ENCODE data around the gene DUS2. TPM values are rescaled to one million over a fixed set of nuclear protein-coding genes. Genes with fewer than 3 reads are reported as not detected.

Gene DUS2
- total RNA-seq, 1 experiment from 2014 or later = 27.9 TPM

DNA sequence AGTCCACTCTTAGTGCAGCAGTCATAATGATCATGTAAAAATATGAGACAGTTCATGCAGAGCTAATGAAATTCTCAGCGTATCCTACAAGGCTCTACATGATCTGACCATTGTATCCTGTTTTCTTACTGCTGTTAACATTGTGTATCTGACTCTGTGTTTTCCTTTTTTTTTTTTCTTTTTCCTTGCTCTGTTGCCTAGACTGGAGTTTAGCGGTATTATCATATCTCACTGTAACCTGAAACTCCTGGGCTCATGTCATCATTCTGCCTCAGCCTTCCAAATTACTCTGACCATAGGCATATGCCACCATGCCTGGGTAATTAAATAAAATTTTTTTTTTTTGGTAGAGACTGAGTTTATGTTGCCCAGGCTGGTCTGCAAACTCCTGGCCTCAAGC, 12.1 kb downstream of the DUS2 start:
- Mint-ChIP-seq H3K27ac (0 out of 2 replicates have a peak overlapping the region, but pooled peaks have one; percentile 39), H3K9me3 (no peaks in the 10 kb centered on the region), H3K4me1 (no peaks in the 10 kb centered on the region), H3K36me3 (peaks cover 8% of the 10 kb centered on the region), H3K27me3 (ENCODE audit: low read depth) (no peaks in the 10 kb centered on the region), H3K4me3 (no peak overlapping the region)
- POLR2A ChIA-PET = no interaction called here
- ATAC-seq (no peak), DNase-seq (ENCODE audit: low spot score) (no peak)
- no peak for TF ChIP-seq GRHL2 (CRISPR knock-in tag; IDR thresholded peaks at IDR 0.05; ENCODE audit: insufficient replicate concordance, severe bottlenecking)
- TF ChIP-seq IRF2 (CRISPR knock-in tag; IDR thresholded peaks at IDR 0.05; ENCODE audit: borderline replicate concordance, low read depth) = no peak
- TF ChIP-seq NR1H2 (CRISPR knock-in tag; IDR thresholded peaks at IDR 0.05) = no peak
- no peak for TF ChIP-seq GABPB1 (CRISPR knock-in tag; IDR thresholded peaks at IDR 0.05)
- CTCF ChIA-PET = no interaction called here

DNA sequence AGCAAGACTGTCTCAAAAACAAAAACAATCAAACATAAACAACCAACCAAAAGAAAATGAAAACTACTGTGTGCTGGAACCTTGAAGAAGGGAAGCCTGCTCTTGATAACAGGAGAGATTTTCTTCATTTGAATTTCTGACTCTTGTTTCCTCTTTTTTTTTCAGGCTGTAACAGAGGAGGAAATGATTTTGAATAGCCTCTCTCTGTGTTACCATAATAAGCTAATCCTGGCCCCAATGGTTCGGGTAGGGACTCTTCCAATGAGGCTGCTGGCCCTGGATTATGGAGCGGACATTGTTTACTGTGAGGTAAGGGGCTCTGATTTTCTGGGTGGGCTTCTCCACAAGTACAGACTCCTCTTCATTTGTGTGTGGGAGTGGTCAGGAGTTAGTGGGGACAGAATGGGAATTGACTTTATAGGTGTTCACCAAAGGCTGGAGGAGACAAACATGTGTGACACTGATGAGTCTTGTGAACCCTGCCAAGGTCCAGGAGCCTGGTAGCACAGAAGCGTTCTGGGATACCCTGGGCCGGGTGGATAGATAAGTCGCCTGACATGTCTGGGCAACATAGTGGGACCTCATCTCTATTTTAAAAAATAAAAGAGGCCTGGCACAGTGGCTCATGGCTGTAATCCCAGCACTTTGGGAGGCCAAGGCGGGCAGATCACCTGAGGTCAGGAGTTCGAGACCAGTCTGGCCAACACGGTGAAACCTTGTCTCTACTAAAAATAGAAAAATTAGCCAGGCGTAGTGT, 14.9 kb downstream of the DUS2 start:
- ATAC-seq (no peak), DNase-seq (ENCODE audit: low spot score) (no peak)
- H3K36me3 Mint-ChIP-seq = peaks cover 8% of the 10 kb centered on the region
- H3K9me3 Mint-ChIP-seq = no peaks in the 10 kb centered on the region
- POLR2A ChIA-PET = interaction anchor here (0.5 kb wide), 1 partner anchor 37 kb away, joined by 3 read pairs; no protein-coding TSS in a partner anchor
- H3K4me1 Mint-ChIP-seq = no peaks in the 10 kb centered on the region
- H3K4me3 Mint-ChIP-seq = no peak overlapping the region
- no peak overlapping the region; the same call in 1 of the 2 replicates for H3K27ac Mint-ChIP-seq
- no peaks in the 10 kb centered on the region for H3K27me3 Mint-ChIP-seq (ENCODE audit: low read depth)
- CTCF ChIA-PET = interaction anchor here (0.7 to 1.5 kb wide), 2 partner anchors 69 to 96 kb away, joined by 3 to 4 read pairs; no protein-coding TSS in a partner anchor
- TF ChIP-seq, protein P1, sequence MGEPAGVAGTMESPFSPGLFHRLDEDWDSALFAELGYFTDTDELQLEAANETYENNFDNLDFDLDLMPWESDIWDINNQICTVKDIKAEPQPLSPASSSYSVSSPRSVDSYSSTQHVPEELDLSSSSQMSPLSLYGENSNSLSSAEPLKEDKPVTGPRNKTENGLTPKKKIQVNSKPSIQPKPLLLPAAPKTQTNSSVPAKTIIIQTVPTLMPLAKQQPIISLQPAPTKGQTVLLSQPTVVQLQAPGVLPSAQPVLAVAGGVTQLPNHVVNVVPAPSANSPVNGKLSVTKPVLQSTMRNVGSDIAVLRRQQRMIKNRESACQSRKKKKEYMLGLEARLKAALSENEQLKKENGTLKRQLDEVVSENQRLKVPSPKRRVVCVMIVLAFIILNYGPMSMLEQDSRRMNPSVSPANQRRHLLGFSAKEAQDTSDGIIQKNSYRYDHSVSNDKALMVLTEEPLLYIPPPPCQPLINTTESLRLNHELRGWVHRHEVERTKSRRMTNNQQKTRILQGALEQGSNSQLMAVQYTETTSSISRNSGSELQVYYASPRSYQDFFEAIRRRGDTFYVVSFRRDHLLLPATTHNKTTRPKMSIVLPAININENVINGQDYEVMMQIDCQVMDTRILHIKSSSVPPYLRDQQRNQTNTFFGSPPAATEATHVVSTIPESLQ (CRISPR knock-in tag; IDR thresholded peaks at IDR 0.05) = no peak
- TF ChIP-seq MXD4 (CRISPR knock-in tag; IDR thresholded peaks at IDR 0.05; ENCODE audit: borderline replicate concordance) (no peak), ZSCAN18 (CRISPR knock-in tag; IDR thresholded peaks at IDR 0.05) (no peak), HMGXB4 (CRISPR knock-in tag; IDR thresholded peaks at IDR 0.05) (no peak), ZNF425 (CRISPR knock-in tag; conservative IDR thresholded peaks at IDR 0.05) (no peak), GTF2I (CRISPR knock-in tag; conservative IDR thresholded peaks at IDR 0.05) (no peak), NFATC4 (CRISPR knock-in tag; IDR thresholded peaks at IDR 0.05) (no peak), ZNF423 (CRISPR knock-in tag; IDR thresholded peaks at IDR 0.05) (no peak), NFE2L1 (CRISPR knock-in tag; IDR thresholded peaks at IDR 0.05) (no peak), ZNF281 (CRISPR knock-in tag; IDR thresholded peaks at IDR 0.05) (no peak), SMAD3 (CRISPR knock-in tag; IDR thresholded peaks at IDR 0.05; ENCODE audit: borderline replicate concordance) (no peak), TP53 (CRISPR knock-in tag; IDR thresholded peaks at IDR 0.05) (no peak), FOXK1 (CRISPR knock-in tag; IDR thresholded peaks at IDR 0.05) (no peak)
- TF ChIP-seq, protein P2, sequence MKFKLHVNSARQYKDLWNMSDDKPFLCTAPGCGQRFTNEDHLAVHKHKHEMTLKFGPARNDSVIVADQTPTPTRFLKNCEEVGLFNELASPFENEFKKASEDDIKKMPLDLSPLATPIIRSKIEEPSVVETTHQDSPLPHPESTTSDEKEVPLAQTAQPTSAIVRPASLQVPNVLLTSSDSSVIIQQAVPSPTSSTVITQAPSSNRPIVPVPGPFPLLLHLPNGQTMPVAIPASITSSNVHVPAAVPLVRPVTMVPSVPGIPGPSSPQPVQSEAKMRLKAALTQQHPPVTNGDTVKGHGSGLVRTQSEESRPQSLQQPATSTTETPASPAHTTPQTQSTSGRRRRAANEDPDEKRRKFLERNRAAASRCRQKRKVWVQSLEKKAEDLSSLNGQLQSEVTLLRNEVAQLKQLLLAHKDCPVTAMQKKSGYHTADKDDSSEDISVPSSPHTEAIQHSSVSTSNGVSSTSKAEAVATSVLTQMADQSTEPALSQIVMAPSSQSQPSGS (CRISPR knock-in tag; IDR thresholded peaks at IDR 0.05; ENCODE audit: borderline replicate concordance, low read depth) = no peak
- TF ChIP-seq, protein P3, sequence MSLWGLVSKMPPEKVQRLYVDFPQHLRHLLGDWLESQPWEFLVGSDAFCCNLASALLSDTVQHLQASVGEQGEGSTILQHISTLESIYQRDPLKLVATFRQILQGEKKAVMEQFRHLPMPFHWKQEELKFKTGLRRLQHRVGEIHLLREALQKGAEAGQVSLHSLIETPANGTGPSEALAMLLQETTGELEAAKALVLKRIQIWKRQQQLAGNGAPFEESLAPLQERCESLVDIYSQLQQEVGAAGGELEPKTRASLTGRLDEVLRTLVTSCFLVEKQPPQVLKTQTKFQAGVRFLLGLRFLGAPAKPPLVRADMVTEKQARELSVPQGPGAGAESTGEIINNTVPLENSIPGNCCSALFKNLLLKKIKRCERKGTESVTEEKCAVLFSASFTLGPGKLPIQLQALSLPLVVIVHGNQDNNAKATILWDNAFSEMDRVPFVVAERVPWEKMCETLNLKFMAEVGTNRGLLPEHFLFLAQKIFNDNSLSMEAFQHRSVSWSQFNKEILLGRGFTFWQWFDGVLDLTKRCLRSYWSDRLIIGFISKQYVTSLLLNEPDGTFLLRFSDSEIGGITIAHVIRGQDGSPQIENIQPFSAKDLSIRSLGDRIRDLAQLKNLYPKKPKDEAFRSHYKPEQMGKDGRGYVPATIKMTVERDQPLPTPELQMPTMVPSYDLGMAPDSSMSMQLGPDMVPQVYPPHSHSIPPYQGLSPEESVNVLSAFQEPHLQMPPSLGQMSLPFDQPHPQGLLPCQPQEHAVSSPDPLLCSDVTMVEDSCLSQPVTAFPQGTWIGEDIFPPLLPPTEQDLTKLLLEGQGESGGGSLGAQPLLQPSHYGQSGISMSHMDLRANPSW (CRISPR knock-in tag; conservative IDR thresholded peaks at IDR 0.05; ENCODE audit: low read depth) = no peak
